Neutrophil (primary cell): Measurements from ENCODE around the gene TMTC1.

Experiments
- H3K27ac ChIP-seq: fragments of 200-600 bp; sonication (generic); 2 replicates; pipeline ENCODE4 v1.5.1; 2016; ENCODE audit warnings: mild to moderate bottlenecking, moderate library complexity
- H3K27me3 ChIP-seq: fragments of 200-600 bp; sonication (generic); 2 replicates; pipeline ENCODE4 v1.6.0; 2016; ENCODE audit warnings: mild to moderate bottlenecking
- H3K36me3 ChIP-seq: fragments of 200-600 bp; sonication (generic); 2 replicates; pipeline ENCODE4 v1.5.1; 2017
- H3K4me1 ChIP-seq, 2 experiments: fragments of 200-600 bp in 1 of 2; sonication (generic) in 1 of 2; 1 replicate in 1 of 2; 2 replicates in 1 of 2; pipeline versions ENCODE4 v1.5.1 to v1.6.1; 2013 to 2016; ENCODE audit warnings: low read depth in 1 of 2, low read length in 1 of 2, mild to moderate bottlenecking in 1 of 2, moderate library complexity in 1 of 2; ENCODE audit not compliant: control insufficient read depth in 1 of 2, insufficient read depth in 1 of 2
- H3K4me3 ChIP-seq, 2 experiments: fragments of 200-600 bp in 1 of 2; sonication (generic) in 1 of 2; 1 replicate in 1 of 2; 2 replicates in 1 of 2; pipeline ENCODE4 v1.5.1; 2013 to 2016; ENCODE audit warnings: low read depth in 1 of 2, low read length in 1 of 2, mild to moderate bottlenecking in 1 of 2, moderate library complexity in 1 of 2
- H3K9me3 ChIP-seq: fragments of 200-600 bp; sonication (generic); 2 replicates; pipeline ENCODE4 v1.5.1; 2016
- TF ChIP-seq, protein P1 (sequence below): fragments of 200-600 bp; sonication (generic); IDR thresholded peaks from 2 replicates; pipeline ENCODE4 v1.5.1; 2016; ENCODE audit warnings: antibody characterized with exemption

Gene TMTC1

DNA sequence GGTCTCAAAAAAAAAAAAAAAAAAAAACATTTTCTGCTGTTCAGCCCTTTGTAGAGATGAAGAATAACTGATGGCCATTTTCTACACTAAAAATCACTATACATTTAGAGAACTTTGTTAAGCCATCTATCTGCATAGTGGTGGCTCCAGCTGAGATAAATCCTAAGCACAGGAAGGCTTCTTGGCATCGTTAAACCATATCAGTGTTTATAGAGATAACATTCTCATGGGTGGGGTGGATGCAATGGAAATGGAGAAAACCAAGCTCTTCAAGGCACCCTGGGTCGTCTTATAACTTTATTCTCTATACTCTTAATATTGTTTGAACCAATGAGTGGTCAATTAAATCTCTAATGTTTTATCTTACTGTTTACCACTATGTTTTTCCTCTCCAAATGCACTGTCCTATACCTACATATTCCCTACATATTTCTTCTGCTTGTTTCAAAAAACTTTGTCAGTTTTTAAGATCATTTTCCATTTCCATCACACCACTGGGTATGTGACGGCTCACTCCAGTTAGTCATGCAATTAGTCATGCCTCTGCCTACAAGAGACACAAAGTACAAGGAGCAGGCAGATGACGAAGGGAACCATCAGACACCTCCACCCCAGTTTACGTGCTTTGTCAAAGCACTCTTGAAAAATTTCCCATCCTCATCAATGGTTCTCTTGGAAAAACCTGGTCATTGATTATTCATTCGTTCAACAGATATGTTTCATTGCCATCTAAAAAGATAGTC is 166.9 kb downstream of the TMTC1 start:
- H3K9me3 ChIP-seq, result no peaks in the 10 kb centered on the region
- H3K27ac ChIP-seq, result no peak overlapping the region
- no peak overlapping the region for H3K4me3 ChIP-seq
- no peaks in the 10 kb centered on the region for H3K4me1 ChIP-seq
- TF ChIP-seq, protein P1, sequence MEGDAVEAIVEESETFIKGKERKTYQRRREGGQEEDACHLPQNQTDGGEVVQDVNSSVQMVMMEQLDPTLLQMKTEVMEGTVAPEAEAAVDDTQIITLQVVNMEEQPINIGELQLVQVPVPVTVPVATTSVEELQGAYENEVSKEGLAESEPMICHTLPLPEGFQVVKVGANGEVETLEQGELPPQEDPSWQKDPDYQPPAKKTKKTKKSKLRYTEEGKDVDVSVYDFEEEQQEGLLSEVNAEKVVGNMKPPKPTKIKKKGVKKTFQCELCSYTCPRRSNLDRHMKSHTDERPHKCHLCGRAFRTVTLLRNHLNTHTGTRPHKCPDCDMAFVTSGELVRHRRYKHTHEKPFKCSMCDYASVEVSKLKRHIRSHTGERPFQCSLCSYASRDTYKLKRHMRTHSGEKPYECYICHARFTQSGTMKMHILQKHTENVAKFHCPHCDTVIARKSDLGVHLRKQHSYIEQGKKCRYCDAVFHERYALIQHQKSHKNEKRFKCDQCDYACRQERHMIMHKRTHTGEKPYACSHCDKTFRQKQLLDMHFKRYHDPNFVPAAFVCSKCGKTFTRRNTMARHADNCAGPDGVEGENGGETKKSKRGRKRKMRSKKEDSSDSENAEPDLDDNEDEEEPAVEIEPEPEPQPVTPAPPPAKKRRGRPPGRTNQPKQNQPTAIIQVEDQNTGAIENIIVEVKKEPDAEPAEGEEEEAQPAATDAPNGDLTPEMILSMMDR, result no peak
- no peaks in the 10 kb centered on the region for H3K36me3 ChIP-seq
- no peaks in the 10 kb centered on the region for H3K27me3 ChIP-seq

DNA sequence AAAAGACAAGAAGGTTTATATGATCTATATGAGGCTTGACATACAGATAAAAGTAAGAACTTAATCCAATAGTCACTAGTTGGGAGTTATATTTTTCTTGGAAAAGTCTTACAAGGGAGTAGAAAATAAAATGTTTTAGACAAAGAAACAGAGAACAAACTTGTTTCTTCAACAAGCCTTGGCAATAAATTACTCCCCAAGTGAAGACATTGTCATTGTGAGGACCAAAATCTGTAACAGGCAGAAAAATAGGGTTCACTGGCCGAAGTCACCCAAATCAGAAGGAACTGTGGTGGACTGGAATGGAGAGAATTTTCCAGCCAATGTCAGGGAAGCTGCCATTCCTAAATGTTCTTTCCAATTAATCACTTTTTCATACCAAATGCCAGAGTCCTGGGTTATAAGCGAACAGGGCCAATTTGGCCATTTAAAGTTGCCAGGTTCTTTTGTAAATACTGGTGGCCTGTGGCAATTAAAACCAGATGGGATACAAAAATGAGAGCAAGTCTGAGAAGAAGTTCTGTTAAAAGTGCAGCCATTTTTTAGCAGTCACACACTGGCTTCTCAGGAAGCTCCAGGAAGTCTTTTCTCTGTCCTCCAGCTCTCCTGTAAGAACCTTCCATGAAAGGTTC is 168.9 kb downstream of the TMTC1 start:
- H3K27ac ChIP-seq, result no peak overlapping the region
- TF ChIP-seq, protein P1, result no peak
- no peaks in the 10 kb centered on the region for H3K4me1 ChIP-seq
- no peaks in the 10 kb centered on the region for H3K36me3 ChIP-seq
- no peaks in the 10 kb centered on the region for H3K27me3 ChIP-seq
- no peak overlapping the region for H3K4me3 ChIP-seq
- no peaks in the 10 kb centered on the region for H3K9me3 ChIP-seq

DNA sequence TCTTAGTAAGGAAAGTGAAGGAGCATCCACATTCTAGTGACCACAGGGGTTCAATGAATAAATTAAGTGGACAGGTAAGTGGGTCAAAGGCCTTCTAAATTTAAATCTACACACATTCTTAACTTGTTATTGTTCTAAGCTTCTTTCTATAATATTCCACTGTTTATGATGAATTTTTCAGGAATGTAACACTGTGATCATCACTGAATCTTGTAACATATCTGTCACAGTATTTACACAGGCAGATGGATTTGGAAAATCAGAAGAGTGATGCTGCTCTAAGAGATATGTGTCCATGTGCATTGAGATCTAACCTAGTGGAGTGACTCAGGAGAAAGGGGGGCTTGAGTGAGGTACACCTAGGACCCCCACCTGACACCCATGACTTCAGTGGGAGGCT is 170.8 kb downstream of the TMTC1 start:
- TF ChIP-seq, protein P1, result no peak
- Histone ChIP-seq H3K4me3 (no peak overlapping the region), H3K36me3 (no peaks in the 10 kb centered on the region), H3K9me3 (no peaks in the 10 kb centered on the region), H3K27ac (no peak overlapping the region), H3K27me3 (peaks cover 9% of the 10 kb centered on the region), H3K4me1 (no peaks in the 10 kb centered on the region)

DNA sequence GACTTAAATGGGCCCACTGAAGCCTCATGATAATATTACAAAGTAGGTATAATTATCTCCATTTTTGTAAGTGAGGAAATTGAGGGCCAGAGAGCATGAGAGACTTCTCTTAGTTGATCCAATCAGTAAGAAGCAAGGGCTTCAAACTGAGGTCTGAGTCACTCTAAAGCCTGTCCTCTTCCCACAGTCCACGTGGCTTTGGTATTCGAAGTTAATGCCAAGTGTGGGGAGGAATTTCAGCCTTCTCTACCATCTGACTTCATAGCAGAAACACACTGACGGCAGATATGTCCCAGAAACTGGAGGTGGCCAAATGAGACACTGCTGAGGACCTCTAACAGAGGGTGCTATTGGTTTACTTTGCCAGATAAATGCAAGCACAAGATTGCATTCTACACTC is 171.8 kb downstream of the TMTC1 start:
- H3K4me1 ChIP-seq, result no peaks in the 10 kb centered on the region
- H3K27ac ChIP-seq, result no peak overlapping the region
- peaks cover 9% of the 10 kb centered on the region for H3K27me3 ChIP-seq
- no peaks in the 10 kb centered on the region for H3K9me3 ChIP-seq
- H3K36me3 ChIP-seq, result no peaks in the 10 kb centered on the region
- H3K4me3 ChIP-seq, result no peak overlapping the region
- TF ChIP-seq, protein P1, result no peak

DNA sequence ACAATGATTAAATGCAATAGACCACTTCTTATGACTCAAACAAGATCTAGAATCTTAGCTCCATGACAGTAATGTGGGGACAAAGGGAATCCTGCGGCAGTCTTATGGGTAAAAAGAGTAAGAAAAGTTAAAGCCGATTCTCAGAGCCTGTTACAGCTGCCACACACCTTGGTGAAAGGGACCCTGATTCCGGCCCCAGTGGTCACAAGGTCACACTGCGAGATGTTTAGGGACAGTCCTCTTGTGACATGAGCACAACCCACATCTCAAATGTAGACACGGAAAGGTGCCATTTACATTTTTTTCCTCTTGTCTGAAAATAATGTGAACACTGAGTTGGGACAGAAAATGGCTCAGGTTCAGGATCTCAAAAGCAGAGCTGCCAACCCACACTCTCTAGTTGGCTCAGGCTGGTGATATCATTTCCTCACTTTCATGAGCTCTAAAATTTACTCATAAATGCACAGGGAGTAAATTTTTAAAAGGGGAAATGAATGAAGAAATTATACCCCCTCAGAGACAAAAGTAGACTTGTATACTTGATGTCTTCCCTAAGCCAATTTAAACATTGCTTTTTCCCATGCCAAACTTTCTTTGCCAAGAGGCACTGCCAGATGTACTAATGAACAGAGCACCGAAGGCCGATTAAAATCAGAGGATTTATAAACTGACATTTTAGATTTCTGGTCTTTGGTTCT is 173.1 kb downstream of the TMTC1 start:
- TF ChIP-seq, protein P1, result no peak
- Histone ChIP-seq H3K27ac (no peak overlapping the region), H3K4me3 (no peak overlapping the region), H3K4me1 (no peaks in the 10 kb centered on the region), H3K27me3 (peaks cover 9% of the 10 kb centered on the region), H3K36me3 (no peaks in the 10 kb centered on the region), H3K9me3 (no peaks in the 10 kb centered on the region)
